Stimulated activated CD4-positive, alpha-beta T cell treated with anti-CD3 and anti-CD28 coated beads, Interleukin-12 subunit alpha, Interleukin-12 subunit beta, amount 100 ng/mL, for 48 hours (primary cell): ENCODE data around the gene KIAA0586.
"Not testable (repeated sequence)": the region's sequence is repeated elsewhere in the genome, so short reads cannot be mapped to it uniquely, and the experiment has no call there.

Experiments
- DNase-seq, 3 donors: peaks; one replicate each; pipeline ENCODE4 v3.0.0-alpha.2; 2020; ENCODE audit warnings: low read depth in 2 of 3, low spot score in 1 of 3

Gene KIAA0586

GRCh38 chr14:58427281-58428117, at the start of gene KIAA0586, which contains the start of gene TIMM9:
KIAA0586 (plus strand) TSS chr14:58427719; CDS start chr14:58428265, 546 bp downstream.
TIMM9 (minus strand) TSS chr14:58427531; CDS start chr14:58411945, 15,586 bp downstream.
- peak; percentile 93 to 95 (median 94) for DNase-seq

GRCh38 chr14:58390830-58391229, 36.7 kb upstream of the KIAA0586 start:
- no peak for DNase-seq

GRCh38 chr14:58395562-58395811, 32.0 kb upstream of the KIAA0586 start:
- DNase-seq = no peak

GRCh38 chr14:58395812-58396788, 31.4 kb upstream of the KIAA0586 start, which contains the start of gene TOMM20L:
TOMM20L (plus strand) TSS chr14:58395930; CDS start chr14:58395958, 28 bp downstream.
- peak; percentile 54 to 72 (median 55) for DNase-seq

- DNase-seq = no peak
These were observed 30.4 kb upstream of the KIAA0586 start for GRCh38 chr14:58397156-58397555.

- DNase-seq = no peak
These were observed 29.0 kb upstream of the KIAA0586 start for GRCh38 chr14:58398495-58398894.

- no peak for DNase-seq
These were observed 28.6 kb upstream of the KIAA0586 start for GRCh38 chr14:58398895-58399294.

GRCh38 chr14:58401587-58401986, 25.9 kb upstream of the KIAA0586 start:
- no peak for DNase-seq

GRCh38 chr14:58408681-58409215, 18.8 kb upstream of the KIAA0586 start:
- DNase-seq = no peak

GRCh38 chr14:58414845-58415244, 12.7 kb upstream of the KIAA0586 start:
- DNase-seq = no peak

- no peak for DNase-seq
These were observed 11.6 kb upstream of the KIAA0586 start for GRCh38 chr14:58415636-58416547.

GRCh38 chr14:58416934-58417333, 10.6 kb upstream of the KIAA0586 start:
- DNase-seq = not testable (repeated sequence)

- DNase-seq = peak; percentile 14 to 55 (median 45)
These were observed 744 bp upstream of the KIAA0586 start for GRCh38 chr14:58426670-58427280.

- DNase-seq = no peak
These were observed 682 bp downstream of the KIAA0586 start for GRCh38 chr14:58428118-58428683.

- DNase-seq = peak in 1 of 3 donors; percentile 19
These were observed 2.6 kb downstream of the KIAA0586 start for GRCh38 chr14:58430156-58430555.

GRCh38 chr14:58439476-58439875, 12.0 kb downstream of the KIAA0586 start:
- DNase-seq = no peak

GRCh38 chr14:58444627-58445026, 17.1 kb downstream of the KIAA0586 start:
- DNase-seq = no peak

GRCh38 chr14:58455593-58456265, 28.2 kb downstream of the KIAA0586 start:
- DNase-seq = no peak

GRCh38 chr14:58460772-58461171, 33.3 kb downstream of the KIAA0586 start:
- DNase-seq = no peak
